ENCODE data around the gene CYFIP1. TPM values are rescaled to one million over a fixed set of nuclear protein-coding genes. Genes with fewer than 3 reads are reported as not detected.
"Not testable (repeated sequence)": the region's sequence is repeated elsewhere in the genome, so short reads cannot be mapped to it uniquely, and the experiment has no call there.

Gene CYFIP1
- total RNA-seq, 1 donor from 2014 or later, result 143 TPM

DNA sequence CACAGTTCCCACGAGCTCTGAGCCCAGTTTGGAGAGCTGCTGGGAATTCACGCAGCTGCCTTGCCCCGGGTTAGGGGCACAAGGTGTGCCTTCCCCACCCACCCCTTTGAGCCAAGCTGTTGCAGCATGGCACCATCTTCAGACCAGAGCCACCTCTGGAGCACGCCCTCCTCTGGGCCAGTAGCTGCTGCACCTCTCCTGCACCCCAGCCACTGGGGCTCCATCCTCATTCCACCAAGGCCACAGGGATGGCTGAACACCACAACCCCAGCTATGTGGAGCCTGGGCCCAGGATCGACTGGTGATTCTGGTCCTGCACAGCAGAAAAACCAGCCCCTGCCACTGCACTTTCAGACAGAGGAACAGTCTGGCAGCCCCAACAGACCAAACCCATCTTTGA lies 33.5 kb upstream of the CYFIP1 start:
- DNase-seq, result no peak
- no peak overlapping the region for H3K4me3 Mint-ChIP-seq (ENCODE audit: unreplicated experiment)
- H3K36me3 Mint-ChIP-seq (ENCODE audit: unreplicated experiment), result no peaks in the 10 kb centered on the region
- no peak overlapping the region for H3K27ac Mint-ChIP-seq (ENCODE audit: unreplicated experiment)
- TF ChIP-seq, protein P1, sequence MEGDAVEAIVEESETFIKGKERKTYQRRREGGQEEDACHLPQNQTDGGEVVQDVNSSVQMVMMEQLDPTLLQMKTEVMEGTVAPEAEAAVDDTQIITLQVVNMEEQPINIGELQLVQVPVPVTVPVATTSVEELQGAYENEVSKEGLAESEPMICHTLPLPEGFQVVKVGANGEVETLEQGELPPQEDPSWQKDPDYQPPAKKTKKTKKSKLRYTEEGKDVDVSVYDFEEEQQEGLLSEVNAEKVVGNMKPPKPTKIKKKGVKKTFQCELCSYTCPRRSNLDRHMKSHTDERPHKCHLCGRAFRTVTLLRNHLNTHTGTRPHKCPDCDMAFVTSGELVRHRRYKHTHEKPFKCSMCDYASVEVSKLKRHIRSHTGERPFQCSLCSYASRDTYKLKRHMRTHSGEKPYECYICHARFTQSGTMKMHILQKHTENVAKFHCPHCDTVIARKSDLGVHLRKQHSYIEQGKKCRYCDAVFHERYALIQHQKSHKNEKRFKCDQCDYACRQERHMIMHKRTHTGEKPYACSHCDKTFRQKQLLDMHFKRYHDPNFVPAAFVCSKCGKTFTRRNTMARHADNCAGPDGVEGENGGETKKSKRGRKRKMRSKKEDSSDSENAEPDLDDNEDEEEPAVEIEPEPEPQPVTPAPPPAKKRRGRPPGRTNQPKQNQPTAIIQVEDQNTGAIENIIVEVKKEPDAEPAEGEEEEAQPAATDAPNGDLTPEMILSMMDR (IDR thresholded peaks at IDR 0.05; ENCODE audit: partially characterized antibody, unreplicated experiment), result no peak
- no peaks in the 10 kb centered on the region for H3K9me3 Mint-ChIP-seq (ENCODE audit: unreplicated experiment)
- H3K4me1 Mint-ChIP-seq (ENCODE audit: low read depth, unreplicated experiment), result no peaks in the 10 kb centered on the region
- H3K27me3 Mint-ChIP-seq (ENCODE audit: unreplicated experiment), result no peaks in the 10 kb centered on the region

DNA sequence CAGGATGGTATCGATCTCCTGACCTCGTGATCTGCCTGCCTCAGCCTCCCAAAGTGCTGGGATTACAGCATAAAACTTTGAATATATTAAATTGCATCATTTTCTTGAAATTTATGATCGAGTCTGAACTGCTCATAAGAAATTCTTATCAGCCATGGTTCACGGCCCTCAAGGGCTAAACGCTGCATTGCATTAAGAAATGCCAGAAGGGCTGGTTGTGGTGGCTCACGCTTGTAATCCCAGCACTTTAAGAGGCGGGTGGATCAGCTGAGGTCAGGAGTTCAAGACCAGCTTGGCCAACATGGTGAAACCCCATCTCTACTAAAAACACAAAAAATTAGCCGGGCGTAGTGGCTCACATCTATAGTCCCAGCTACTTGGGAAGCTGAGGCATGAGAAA lies 32.4 kb upstream of the CYFIP1 start:
- H3K4me1 Mint-ChIP-seq (ENCODE audit: low read depth, unreplicated experiment); H3K27ac Mint-ChIP-seq (ENCODE audit: unreplicated experiment); DNase-seq; H3K27me3 Mint-ChIP-seq (ENCODE audit: unreplicated experiment); H3K4me3 Mint-ChIP-seq (ENCODE audit: unreplicated experiment); H3K36me3 Mint-ChIP-seq (ENCODE audit: unreplicated experiment); H3K9me3 Mint-ChIP-seq (ENCODE audit: unreplicated experiment): not testable (repeated sequence)

DNA sequence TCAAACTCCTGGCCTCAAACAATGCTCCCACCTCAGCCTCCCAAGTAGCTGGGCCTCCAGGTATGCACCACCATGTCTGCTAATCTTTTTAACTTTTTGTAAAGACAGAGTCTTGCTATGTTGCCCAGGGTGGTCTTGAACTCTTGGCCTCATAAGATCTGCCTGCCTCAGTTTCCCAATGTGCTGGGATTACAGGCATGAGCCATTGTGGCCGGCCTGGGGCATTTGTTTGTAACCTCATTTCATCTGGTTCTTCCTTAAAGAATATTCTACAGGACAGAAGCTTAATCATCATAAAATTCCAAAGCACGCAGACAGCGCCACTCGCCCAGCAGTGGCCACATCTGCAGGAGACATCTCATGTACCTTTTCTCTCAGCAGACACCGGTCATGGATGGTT lies 23.6 kb upstream of the CYFIP1 start:
- H3K4me1 Mint-ChIP-seq (ENCODE audit: low read depth, unreplicated experiment), result peaks cover 7% of the 10 kb centered on the region
- H3K36me3 Mint-ChIP-seq (ENCODE audit: unreplicated experiment), result no peaks in the 10 kb centered on the region
- H3K4me3 Mint-ChIP-seq (ENCODE audit: unreplicated experiment), result no peak overlapping the region
- TF ChIP-seq, protein P1 (IDR thresholded peaks at IDR 0.05; ENCODE audit: partially characterized antibody, unreplicated experiment), result no peak
- no peaks in the 10 kb centered on the region for H3K27me3 Mint-ChIP-seq (ENCODE audit: unreplicated experiment)
- no peak for DNase-seq
- H3K9me3 Mint-ChIP-seq (ENCODE audit: unreplicated experiment), result peaks cover 2% of the 10 kb centered on the region
- H3K27ac Mint-ChIP-seq (ENCODE audit: unreplicated experiment), result no peak overlapping the region

DNA sequence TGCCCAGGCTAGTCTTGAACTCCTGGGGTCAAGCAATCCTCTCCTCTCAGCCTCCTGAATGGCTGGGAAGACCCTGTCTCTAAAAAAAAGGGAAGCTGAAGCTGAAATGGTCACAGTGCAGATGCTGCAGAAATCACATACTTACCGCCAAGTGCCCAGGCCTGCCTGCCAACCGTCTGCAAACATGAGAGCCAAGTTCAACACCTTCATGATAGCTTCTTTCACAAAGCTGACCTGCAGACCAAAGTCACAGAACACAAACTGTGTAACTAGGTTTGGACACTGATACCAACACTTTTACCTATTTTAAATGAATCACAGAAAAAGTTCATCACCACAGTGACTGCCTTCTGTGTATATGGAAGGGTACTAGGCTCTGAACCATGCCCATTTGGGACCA lies 22.8 kb upstream of the CYFIP1 start:
- Mint-ChIP-seq H3K27ac (ENCODE audit: unreplicated experiment) (no peak overlapping the region), H3K27me3 (ENCODE audit: unreplicated experiment) (no peaks in the 10 kb centered on the region), H3K9me3 (ENCODE audit: unreplicated experiment) (peaks cover 2% of the 10 kb centered on the region), H3K4me3 (ENCODE audit: unreplicated experiment) (no peak overlapping the region), H3K4me1 (ENCODE audit: low read depth, unreplicated experiment) (peaks cover 7% of the 10 kb centered on the region), H3K36me3 (ENCODE audit: unreplicated experiment) (no peaks in the 10 kb centered on the region)
- TF ChIP-seq, protein P1 (IDR thresholded peaks at IDR 0.05; ENCODE audit: partially characterized antibody, unreplicated experiment), result no peak
- no peak for DNase-seq

DNA sequence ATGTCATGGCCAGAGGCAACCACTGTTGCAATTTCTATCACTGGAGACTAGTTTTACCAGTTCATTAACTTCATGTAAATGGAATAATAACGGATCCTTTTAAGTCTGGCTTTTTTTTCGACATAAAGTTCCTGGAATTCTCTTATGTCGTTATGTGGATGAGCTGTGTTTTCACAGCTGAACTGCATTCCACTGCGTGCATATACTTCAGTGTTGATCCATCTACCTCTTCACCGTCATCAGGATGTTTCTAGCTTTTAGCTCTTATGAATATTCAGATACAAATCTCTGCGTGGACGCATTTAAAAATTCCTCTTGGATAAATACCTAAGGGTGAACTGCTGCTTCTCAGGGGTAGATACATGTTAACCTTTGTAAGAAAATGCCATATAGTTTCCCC lies 15.6 kb upstream of the CYFIP1 start:
- Mint-ChIP-seq H3K36me3 (ENCODE audit: unreplicated experiment) (no peaks in the 10 kb centered on the region), H3K9me3 (ENCODE audit: unreplicated experiment) (no peaks in the 10 kb centered on the region), H3K4me1 (ENCODE audit: low read depth, unreplicated experiment) (no peaks in the 10 kb centered on the region), H3K27ac (ENCODE audit: unreplicated experiment) (no peak overlapping the region), H3K27me3 (ENCODE audit: unreplicated experiment) (no peaks in the 10 kb centered on the region), H3K4me3 (ENCODE audit: unreplicated experiment) (no peak overlapping the region)
- TF ChIP-seq, protein P1 (IDR thresholded peaks at IDR 0.05; ENCODE audit: partially characterized antibody, unreplicated experiment), result no peak
- DNase-seq, result no peak

DNA sequence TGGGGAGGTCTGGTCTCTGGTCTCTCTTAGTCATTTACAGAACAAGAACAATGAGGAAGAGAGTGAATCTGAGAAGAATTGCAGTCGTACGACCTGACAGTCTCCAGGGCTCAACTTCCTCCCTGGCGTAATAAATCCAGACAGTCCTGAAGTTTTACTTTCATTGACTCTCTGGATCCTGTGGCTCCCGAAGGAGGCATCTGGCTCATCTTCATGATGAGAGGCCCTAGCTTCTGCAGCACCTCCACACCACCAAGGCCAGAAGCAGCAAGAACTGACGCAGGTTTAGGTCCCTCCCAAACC lies 11.8 kb upstream of the CYFIP1 start:
- DNase-seq, result no peak
- no peak overlapping the region for H3K4me3 Mint-ChIP-seq (ENCODE audit: unreplicated experiment)
- H3K4me1 Mint-ChIP-seq (ENCODE audit: low read depth, unreplicated experiment), result no peaks in the 10 kb centered on the region
- peaks cover 2% of the 10 kb centered on the region for H3K27me3 Mint-ChIP-seq (ENCODE audit: unreplicated experiment)
- peaks cover 2% of the 10 kb centered on the region for H3K9me3 Mint-ChIP-seq (ENCODE audit: unreplicated experiment)
- TF ChIP-seq, protein P1 (IDR thresholded peaks at IDR 0.05; ENCODE audit: partially characterized antibody, unreplicated experiment), result no peak
- H3K27ac Mint-ChIP-seq (ENCODE audit: unreplicated experiment), result no peak overlapping the region
- no peaks in the 10 kb centered on the region for H3K36me3 Mint-ChIP-seq (ENCODE audit: unreplicated experiment)
